H1 (cell line): Measurements from ENCODE around the gene PDIA5. TPM values are rescaled to one million over a fixed set of nuclear protein-coding genes. Genes with fewer than 3 reads are reported as not detected.

Source experiments
- CTCF ChIA-PET: fragments of 300-600 bp; sonication (Branson Sonifier 250); formaldehyde crosslinking; loops from one replicate; lab custom pipeline; 2021; ENCODE audit not compliant: partially characterized antibody; lab: Charles Lee
- POLR2A ChIA-PET: fragments of 300-600 bp; sonication (Branson Sonifier 250); formaldehyde crosslinking; loops from one replicate; lab custom pipeline; 2021; ENCODE audit warnings: inconsistent platforms; ENCODE audit not compliant: partially characterized antibody; lab: Charles Lee
- DNase-seq, 2 experiments: peaks; one replicate each; pipeline versions ENCODE4 v3.0.0 to v3.0.0-alpha.2; 2010 to 2022; ENCODE audit warnings: low spot score in 2 of 2, low read depth in 1 of 2, mixed read lengths in 1 of 2
- FAIRE-seq: peaks from 2 replicates; lab custom pipeline; 2011; peaks lifted over from hg19 to GRCh38; lab: Jason Lieb, UNC
- H2AFZ ChIP-seq: 2 replicates; pipeline ENCODE4 v1.8.1; 2012; ENCODE audit warnings: low read length, inconsistent platforms
- H2AK5ac ChIP-seq: 2 replicates; pipeline ENCODE4 v1.6.1; 2013; ENCODE audit warnings: low read depth, low read length
- H2BK120ac ChIP-seq: replicated peaks from 2 replicates; pipeline ENCODE3; 2013; ENCODE audit warnings: low read depth, low read length, inconsistent platforms
- H2BK12ac ChIP-seq: 2 replicates; pipeline ENCODE4 v1.6.1; 2013; ENCODE audit warnings: low read depth, low read length
- H2BK15ac ChIP-seq: 2 replicates; pipeline ENCODE4 v1.6.1; 2013; ENCODE audit warnings: low read length
- H2BK20ac ChIP-seq: 2 replicates; pipeline ENCODE4 v1.6.1; 2013; ENCODE audit warnings: low read length
- H2BK5ac ChIP-seq: 2 replicates; pipeline ENCODE4 v1.6.1; 2013; ENCODE audit warnings: low read depth, low read length
- H3K14ac ChIP-seq: 2 replicates; pipeline ENCODE4 v1.6.1; 2013; ENCODE audit warnings: inconsistent platforms; ENCODE audit not compliant: insufficient read length
- H3K18ac ChIP-seq: 2 replicates; pipeline ENCODE4 v1.6.1; 2013; ENCODE audit warnings: low read length; ENCODE audit errors: extremely low read depth
- H3K23ac ChIP-seq: 2 replicates; pipeline ENCODE4 v1.6.1; 2013; ENCODE audit warnings: inconsistent platforms; ENCODE audit not compliant: insufficient read length
- H3K23me2 ChIP-seq: 2 replicates; pipeline ENCODE4 v1.6.1; 2013; ENCODE audit warnings: low read depth, low read length
- H3K27ac ChIP-seq: 2 replicates; pipeline ENCODE4 v1.6.1; 2011; ENCODE audit warnings: low read depth, low read length, inconsistent platforms
- H3K27me3 ChIP-seq, 4 experiments: replicated peaks in 1 of 4; 1 replicate in 1 of 4; 2 replicates in 3 of 4; pipeline versions ENCODE4 v1.6.1 to v1.8.1; 2011 to 2013; ENCODE audit warnings: low read length in 3 of 4, mild to moderate bottlenecking in 3 of 4, inconsistent platforms in 2 of 4, mixed read lengths in 2 of 4, moderate library complexity in 1 of 4; ENCODE audit not compliant: control insufficient read depth in 3 of 4, insufficient read depth in 3 of 4; ENCODE audit errors: extremely low read depth in 1 of 4
- H3K36me3 ChIP-seq, 4 experiments: 2 replicates each; pipeline versions ENCODE4 v1.6.1 to v1.8.1; 2011 to 2013; ENCODE audit warnings: mild to moderate bottlenecking in 4 of 4, low read length in 3 of 4, moderate library complexity in 2 of 4, control low read depth in 1 of 4, inconsistent platforms in 1 of 4; ENCODE audit not compliant: insufficient read depth in 4 of 4, control insufficient read depth in 2 of 4
- H3K4ac ChIP-seq: replicated peaks from 2 replicates; pipeline ENCODE3; 2013; ENCODE audit warnings: low read length, low read depth, mixed read lengths, inconsistent platforms; ENCODE audit not compliant: insufficient read length
- H3K4me1 ChIP-seq, 4 experiments: replicated peaks in 1 of 4; 1 replicate in 1 of 4; 2 replicates in 3 of 4; pipeline versions ENCODE4 v1.6.1 to v1.8.1; 2011 to 2013; ENCODE audit warnings: low read length in 3 of 4, inconsistent platforms in 2 of 4, mixed read lengths in 1 of 4; ENCODE audit not compliant: insufficient read depth in 4 of 4, control insufficient read depth in 3 of 4
- H3K4me2 ChIP-seq, 2 experiments: 2 replicates each; pipeline versions ENCODE4 v1.6.1 to v1.8.1; 2011 to 2013; ENCODE audit warnings: low read depth in 2 of 2, low read length in 2 of 2, control low read depth in 1 of 2, inconsistent platforms in 1 of 2, mild to moderate bottlenecking in 1 of 2; ENCODE audit not compliant: insufficient read depth in 1 of 2
- H3K4me3 ChIP-seq, 4 experiments: fragments of 200-600, 300-600 bp in 1 of 4; sonication (generic), shearing (Covaris generic), sonication (Bioruptor Twin) in 1 of 4; 2 replicates each; pipeline versions ENCODE4 v1.5.1 to v1.8.1; 2011 to 2016; ENCODE audit warnings: low read length in 4 of 4, low read depth in 3 of 4, control low read depth in 2 of 4, inconsistent platforms in 2 of 4, mild to moderate bottlenecking in 2 of 4, mixed read lengths in 1 of 4, moderate library complexity in 1 of 4; ENCODE audit not compliant: insufficient read depth in 2 of 4; ENCODE audit errors: extremely low read depth in 1 of 4
- H3K56ac ChIP-seq: replicated peaks from 2 replicates; pipeline ENCODE3; 2013; ENCODE audit warnings: low read depth, mild to moderate bottlenecking, mixed read lengths, low read length, inconsistent platforms; ENCODE audit not compliant: insufficient read length
- H3K79me1 ChIP-seq: 2 replicates; pipeline ENCODE4 v1.6.1; 2013; ENCODE audit warnings: low read depth, low read length, control low read depth
- H3K79me2 ChIP-seq, 2 experiments: 2 replicates each; pipeline versions ENCODE4 v1.6.1 to v1.8.1; 2012 to 2013; ENCODE audit warnings: low read length in 2 of 2, mild to moderate bottlenecking in 2 of 2, inconsistent platforms in 1 of 2; ENCODE audit not compliant: insufficient read depth in 2 of 2, control insufficient read depth in 1 of 2
- H3K9ac ChIP-seq, 4 experiments: replicated peaks in 1 of 4; 1 replicate in 1 of 4; 2 replicates in 3 of 4; pipeline versions ENCODE4 v1.6.1 to v1.8.1; 2011 to 2013; ENCODE audit warnings: low read depth in 3 of 4, low read length in 3 of 4, control low read depth in 2 of 4, mild to moderate bottlenecking in 2 of 4, moderate library complexity in 2 of 4, inconsistent platforms in 1 of 4; ENCODE audit errors: extremely low read depth in 1 of 4
- H3K9me3 ChIP-seq, 2 experiments: 2 replicates each; pipeline versions ENCODE4 v1.6.1 to v1.8.1; 2012 to 2013; ENCODE audit warnings: mild to moderate bottlenecking in 2 of 2, moderate library complexity in 2 of 2, control low read depth in 1 of 2, inconsistent platforms in 1 of 2, low read depth in 1 of 2, low read length in 1 of 2, mixed read lengths in 1 of 2; ENCODE audit not compliant: insufficient read depth in 2 of 2
- H4K20me1 ChIP-seq, 2 experiments: replicated peaks in 1 of 2; 2 replicates each; pipeline versions ENCODE3 to v1.8.1; 2011 to 2013; ENCODE audit warnings: inconsistent platforms in 2 of 2, low read length in 2 of 2, mild to moderate bottlenecking in 1 of 2; ENCODE audit not compliant: insufficient read depth in 2 of 2, control insufficient read depth in 1 of 2
- H4K5ac ChIP-seq: 2 replicates; pipeline ENCODE4 v1.6.1; 2013; ENCODE audit warnings: low read length, low read depth, mixed read lengths, inconsistent platforms; ENCODE audit not compliant: insufficient read length
- H4K8ac ChIP-seq: 2 replicates; pipeline ENCODE4 v1.8.0; 2013; ENCODE audit warnings: mild to moderate bottlenecking, moderate library complexity, low read length, inconsistent platforms; ENCODE audit not compliant: insufficient read depth; ENCODE audit errors: extremely low read depth
- H4K91ac ChIP-seq: replicated peaks from 2 replicates; pipeline ENCODE3; 2013; ENCODE audit warnings: low read length, mixed read lengths, inconsistent platforms; ENCODE audit not compliant: insufficient read length
- CBX8 ChIP-seq: fragments of 300-800, 300-1000 bp; sonication (generic); IDR thresholded peaks from 2 replicates; pipeline ENCODE4 v1.7.1; 2016; ENCODE audit warnings: low read depth, low read length, borderline replicate concordance
- E2F6 ChIP-seq: IDR thresholded peaks from 2 replicates; pipeline ENCODE4 v1.6.1; 2012; ENCODE audit warnings: inconsistent platforms
- FOSL1 ChIP-seq: IDR thresholded peaks from 2 replicates; pipeline ENCODE4 v1.6.1; 2011; ENCODE audit warnings: mild to moderate bottlenecking, low read depth, low read length, moderate library complexity; ENCODE audit not compliant: insufficient read depth
- HDAC2 ChIP-seq, 2 experiments: fragments of 300-600 bp in 1 of 2; sonication (generic) in 1 of 2; IDR thresholded peaks; 2 replicates each; pipeline ENCODE4 v1.6.1; 2011 to 2012; ENCODE audit warnings: low read depth in 2 of 2, low read length in 2 of 2, mild to moderate bottlenecking in 2 of 2, moderate library complexity in 2 of 2, borderline replicate concordance in 1 of 2, inconsistent platforms in 1 of 2
- POLR2AphosphoS5 ChIP-seq: IDR thresholded peaks from 2 replicates; pipeline ENCODE4 v1.6.1; 2011; ENCODE audit warnings: low read depth, low read length
- RBBP5 ChIP-seq: IDR thresholded peaks from 2 replicates; pipeline ENCODE4 v1.7.1; 2012; ENCODE audit warnings: low read depth, mild to moderate bottlenecking, inconsistent platforms, low read length, moderate library complexity, borderline replicate concordance
- RXRA ChIP-seq: IDR thresholded peaks from 2 replicates; pipeline ENCODE4 v1.6.1; 2011; ENCODE audit warnings: low read depth, mild to moderate bottlenecking, low read length, moderate library complexity; ENCODE audit not compliant: insufficient read depth
- SP4 ChIP-seq: IDR thresholded peaks from 2 replicates; pipeline ENCODE4 v1.6.1; 2012; ENCODE audit warnings: low read length, inconsistent platforms
- USF2 ChIP-seq: IDR thresholded peaks from 2 replicates; pipeline ENCODE4 v1.6.1; 2011; ENCODE audit warnings: low read length, improper control_type of control experiment
- YY1 ChIP-seq: IDR thresholded peaks from 2 replicates; pipeline ENCODE4 v1.6.1; 2011; ENCODE audit warnings: low read depth, mild to moderate bottlenecking, low read length
- WGBS, 2 experiments: shearing (Covaris generic) in 1 of 2; methylation state at CpG; one replicate each; pipeline versions ENCODE4 v1.1.6 to v1.1.7; 2013 to 2015; ENCODE audit warnings: low lambda C conversion rate in 2 of 2, mixed read lengths in 2 of 2, inconsistent platforms in 1 of 2, low coverage in 1 of 2, missing lambda C conversion rate in 1 of 2; ENCODE audit not compliant: insufficient replicate concordance in 2 of 2, insufficient coverage in 1 of 2, insufficient read length in 1 of 2; ENCODE audit errors: extremely low coverage in 1 of 2, missing lambda C conversion rate in 1 of 2; 5-methylcytosine and 5-hydroxymethylcytosine counted together
- polyA plus RNA-seq, 7 experiments: library from polyadenylated mRNA; depleted of rRNA in 3 of 7; stranded (reverse) in 5 of 7; unstranded in 2 of 7; fragments of >200 nt in 5 of 7; fragments of 200-250 nt in 2 of 7; gene quantifications; 1 replicate in 5 of 7; 2 replicates in 1 of 7; 4 replicates in 1 of 7; pipeline versions ENCODE4 v1.2.1 to v1.2.3, GENCODE V29; 2011 to 2013; ENCODE audit warnings: missing spikeins in 2 of 7, mixed read lengths in 2 of 7
- total RNA-seq: library from RNA; stranded (reverse); fragmentation: NEBNext Ultra II Directional; extraction: Animal tissue kit (Norgen Biotek cat#: 25700); gene quantifications from 2 replicates; pipeline ENCODE4 v1.2.1, GENCODE V29; 2021

Gene PDIA5
- total and polyA plus RNA-seq, 2 of the 8 experiments (the other 6 are each of a cell fraction or from before 2014, with no cell fraction given): 18.2 to 32.8 TPM

GRCh38 chr3:123120573-123120972, 53.7 kb downstream of the PDIA5 start:
- H3K4me1 ChIP-seq: peaks cover 0 to 11% (median 2%) of the 10 kb centered on the region in 4 experiments; a peak in 6 of 7 replicates
- H3K4ac ChIP-seq: no peak overlapping the region
- no peak overlapping the region for H2BK15ac ChIP-seq
- peaks cover 3 to 14% (median 8%) of the 10 kb centered on the region in 4 experiments; a peak in 5 of 8 replicates for H3K36me3 ChIP-seq
- no peak overlapping the region for H3K18ac ChIP-seq
- H3K27ac ChIP-seq: no peak overlapping the region
- no peak overlapping the region for H2BK120ac ChIP-seq
- WGBS, 2 experiments: 79% methylated on average over 4 of the region's 4 CpGs; no CpG with 5 or more reads in 1 of the 2 experiments
- no peak overlapping the region for H3K4me2 ChIP-seq
- no peaks in the 10 kb centered on the region for H3K79me2 ChIP-seq
- H2BK20ac ChIP-seq: no peak overlapping the region
- H2BK5ac ChIP-seq: peak overlapping the region; percentile 12; the same call in 1 of the 2 replicates
- H4K5ac ChIP-seq: no peak overlapping the region
- TF ChIP-seq SP4: no peak
- no peak for TF ChIP-seq RXRA
- TF ChIP-seq HDAC2 (IDR thresholded peaks at IDR 0.05; ENCODE audit: borderline replicate concordance in 1 of 2, low read depth in 2 of 2, low read length in 2 of 2): no peak
- TF ChIP-seq POLR2AphosphoS5: no peak
- TF ChIP-seq USF2: no peak
- TF ChIP-seq CBX8: no peak
- no peak for TF ChIP-seq RBBP5
- TF ChIP-seq E2F6: no peak
- no peak for TF ChIP-seq YY1
- no peak for TF ChIP-seq FOSL1
- FAIRE-seq (no peak), DNase-seq (no peak)
- H2AFZ ChIP-seq: no peak overlapping the region
- no peak overlapping the region for H3K23ac ChIP-seq
- H3K9me3 ChIP-seq: no peaks in the 10 kb centered on the region
- no peaks in the 10 kb centered on the region for H3K79me1 ChIP-seq
- no peak overlapping the region for H3K4me3 ChIP-seq
- H2BK12ac ChIP-seq: no peak overlapping the region
- no peak overlapping the region for H4K8ac ChIP-seq
- CTCF ChIA-PET: interaction anchor here (0.7 to 4.8 kb wide), 13 partner anchors 8 to 83 kb away, joined by 3 to 27 read pairs (median 5); no protein-coding TSS in a partner anchor
- H4K20me1 ChIP-seq: no peaks in the 10 kb centered on the region
- no peak overlapping the region for H2AK5ac ChIP-seq
- no peaks in the 10 kb centered on the region for H3K27me3 ChIP-seq
- no peak overlapping the region for H3K9ac ChIP-seq
- POLR2A ChIA-PET: interaction anchor here (1.1 kb wide), 1 partner anchor 37 kb away, joined by 3 read pairs; no protein-coding TSS in a partner anchor
- no peaks in the 10 kb centered on the region for H3K23me2 ChIP-seq
- H3K14ac ChIP-seq: no peak overlapping the region
- H3K56ac ChIP-seq: no peak overlapping the region
- no peak overlapping the region for H4K91ac ChIP-seq
